ENCODE data around the gene EBF4.

The EBF4 gene

DNA sequence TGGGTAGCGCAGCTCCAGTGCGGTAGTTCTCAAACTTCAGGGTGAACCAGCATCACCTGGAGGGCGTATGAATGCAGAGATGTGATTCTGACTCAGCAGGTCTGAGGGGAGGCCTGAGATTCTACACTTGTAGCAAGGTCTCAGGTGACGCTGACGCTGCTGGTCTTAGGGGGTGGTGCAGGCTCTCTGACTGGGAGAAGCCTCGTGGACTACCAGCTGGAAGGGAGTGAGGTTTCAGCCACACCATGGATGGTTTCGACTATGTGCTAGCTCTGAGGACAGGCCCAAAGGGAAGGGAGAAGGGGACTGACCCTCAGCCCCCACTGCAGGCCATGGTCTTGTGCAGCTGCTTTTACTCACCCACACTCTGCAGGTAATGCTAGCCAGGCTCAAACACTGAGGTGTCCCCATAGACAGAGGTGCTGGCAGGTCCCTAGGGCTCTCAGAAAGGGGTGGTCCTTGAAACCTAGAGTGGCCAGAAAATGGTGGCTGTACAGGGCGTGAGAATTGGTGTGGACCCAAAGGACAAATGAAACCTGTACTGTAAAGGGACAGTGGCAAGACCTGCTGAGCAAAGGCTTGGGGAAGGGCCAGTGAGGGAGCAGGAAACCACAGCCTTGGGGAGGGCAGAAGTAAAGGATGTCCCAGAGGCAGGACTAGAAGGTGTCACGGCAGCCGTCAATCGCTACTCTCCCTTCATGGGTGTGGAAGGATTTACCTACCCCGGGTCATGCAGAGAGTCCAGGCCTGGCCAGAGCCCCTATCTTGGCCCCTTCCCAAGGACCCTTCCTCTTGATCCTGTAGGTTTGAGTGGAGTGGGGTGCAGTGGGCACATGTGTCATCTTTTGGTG is 52.7 kb downstream of the EBF4 start:
- DNase-seq: no peak

DNA sequence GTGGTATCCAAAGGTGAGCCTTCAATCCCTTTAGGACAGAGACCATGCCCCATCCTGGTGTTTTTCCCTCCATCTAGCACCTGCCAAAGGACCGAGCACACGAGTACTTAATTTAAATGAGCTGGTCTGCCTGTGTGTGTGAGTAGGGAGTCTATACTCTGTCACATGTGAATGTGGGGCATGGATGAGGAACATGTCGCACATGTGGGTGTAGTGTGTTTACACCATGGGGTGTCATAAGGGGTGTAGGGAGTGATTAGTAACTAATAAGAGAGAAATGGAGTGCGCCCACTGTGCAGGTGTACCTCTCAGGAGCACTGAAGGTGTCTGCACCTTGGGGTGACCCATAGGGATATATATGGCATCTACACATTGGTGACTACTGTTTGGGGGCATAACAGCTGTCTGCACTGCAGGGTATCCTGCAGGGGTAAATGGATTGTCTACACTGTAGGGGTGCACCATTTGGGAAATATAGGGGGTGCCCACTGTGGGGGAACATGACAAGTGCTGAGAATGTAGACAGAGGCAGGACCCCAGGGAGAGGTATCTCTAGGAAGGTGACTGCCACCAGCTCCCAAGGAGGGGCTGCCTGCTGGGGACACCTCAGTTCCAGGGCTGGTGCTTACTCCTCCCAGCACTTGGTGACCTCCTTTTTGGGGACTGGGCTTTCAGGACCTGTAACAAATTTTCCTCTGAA is 53.5 kb downstream of the EBF4 start:
- no peak for DNase-seq

DNA sequence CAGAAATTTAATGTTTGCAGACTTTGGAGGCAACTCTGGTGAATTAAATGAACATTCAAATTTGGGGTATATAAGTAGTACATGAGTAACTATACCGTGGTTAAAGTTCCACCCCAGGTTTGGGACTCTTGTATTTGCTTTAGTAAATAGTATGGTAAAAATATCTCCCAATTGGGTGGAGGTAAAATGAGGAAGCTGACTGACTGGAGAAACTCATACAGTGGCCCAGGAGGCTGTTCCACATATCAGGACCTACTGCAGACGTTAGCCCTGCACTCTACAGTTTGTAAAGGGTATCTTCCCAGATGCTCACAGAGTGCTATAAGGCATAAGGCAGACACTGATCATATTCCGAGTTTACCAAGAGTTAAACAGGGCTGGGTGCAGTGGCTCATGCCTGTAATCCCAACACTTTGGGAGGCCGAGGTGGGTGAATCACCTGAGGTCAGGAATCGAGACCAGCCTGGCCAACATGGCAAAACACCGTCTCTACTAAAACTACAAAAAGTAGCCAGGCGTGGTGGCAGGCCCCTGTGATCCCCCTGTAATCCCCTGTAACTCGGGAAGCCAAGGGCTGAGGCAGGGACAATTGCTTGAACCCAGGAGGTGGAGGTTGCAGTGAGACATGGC is 54.2 kb downstream of the EBF4 start:
- no peak for DNase-seq

DNA sequence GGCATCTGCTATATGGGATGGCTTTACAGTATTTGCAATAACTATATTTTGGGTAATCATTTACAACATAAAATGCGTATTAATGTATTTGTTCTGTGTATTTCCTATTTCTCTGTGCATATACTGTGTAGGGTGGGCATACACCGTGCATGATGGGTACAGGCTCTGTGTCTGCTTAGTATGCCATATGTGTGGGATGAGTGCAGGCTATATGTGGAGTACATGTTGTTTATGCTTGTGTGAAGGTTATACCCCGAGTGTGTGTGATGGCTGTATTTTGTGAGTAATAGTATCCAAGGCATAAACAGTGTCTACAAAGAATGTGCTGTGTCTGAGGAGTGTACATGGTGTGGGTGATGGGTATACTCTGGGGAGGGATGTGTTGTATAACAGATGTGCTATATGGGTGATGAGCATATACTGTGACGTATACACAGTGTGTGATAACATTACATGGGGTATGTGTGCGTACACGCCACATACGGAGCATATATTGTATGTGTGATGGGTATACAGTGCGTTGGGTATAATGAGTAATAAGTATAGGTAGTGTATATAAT is 55.2 kb downstream of the EBF4 start:
- DNase-seq: no peak

DNA sequence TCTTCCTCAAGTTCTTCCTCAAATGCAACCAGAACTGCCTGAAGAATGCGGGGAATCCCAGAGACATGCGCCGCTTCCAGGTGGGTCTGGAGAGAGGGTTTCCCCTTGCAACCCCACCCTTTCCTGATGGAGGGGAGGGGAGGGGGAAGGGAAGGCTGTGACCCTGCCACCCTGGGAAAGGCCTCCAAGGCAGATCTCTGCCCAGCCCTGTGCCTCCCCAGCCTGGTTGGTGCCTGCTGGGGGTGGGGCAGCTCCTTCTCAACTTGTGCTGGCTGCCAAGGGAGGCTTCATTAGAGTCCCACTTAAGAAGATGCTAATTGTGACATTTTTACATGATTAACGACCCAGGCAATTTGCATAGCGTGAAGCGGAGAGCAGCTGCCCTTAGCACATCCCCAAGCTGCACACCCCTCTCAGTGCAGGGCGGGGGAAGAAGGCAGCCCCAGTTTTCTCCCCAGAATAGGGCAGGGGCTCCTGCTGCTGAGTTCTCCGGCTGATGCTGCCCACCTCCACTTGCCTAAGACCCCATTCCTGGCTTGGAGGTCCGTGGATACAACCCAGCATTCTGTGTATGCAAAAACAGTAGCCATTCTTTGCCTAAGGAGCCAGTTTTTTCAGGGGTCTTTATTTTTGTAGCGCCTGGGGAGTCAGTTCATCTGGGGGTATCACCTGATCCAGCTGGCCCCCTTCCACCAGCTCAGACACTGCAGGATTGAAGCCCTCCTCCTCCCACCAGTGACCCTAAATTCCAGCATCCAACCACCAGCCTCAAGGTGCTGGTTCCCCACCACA is 56.2 kb downstream of the EBF4 start:
- DNase-seq: no peak

DNA sequence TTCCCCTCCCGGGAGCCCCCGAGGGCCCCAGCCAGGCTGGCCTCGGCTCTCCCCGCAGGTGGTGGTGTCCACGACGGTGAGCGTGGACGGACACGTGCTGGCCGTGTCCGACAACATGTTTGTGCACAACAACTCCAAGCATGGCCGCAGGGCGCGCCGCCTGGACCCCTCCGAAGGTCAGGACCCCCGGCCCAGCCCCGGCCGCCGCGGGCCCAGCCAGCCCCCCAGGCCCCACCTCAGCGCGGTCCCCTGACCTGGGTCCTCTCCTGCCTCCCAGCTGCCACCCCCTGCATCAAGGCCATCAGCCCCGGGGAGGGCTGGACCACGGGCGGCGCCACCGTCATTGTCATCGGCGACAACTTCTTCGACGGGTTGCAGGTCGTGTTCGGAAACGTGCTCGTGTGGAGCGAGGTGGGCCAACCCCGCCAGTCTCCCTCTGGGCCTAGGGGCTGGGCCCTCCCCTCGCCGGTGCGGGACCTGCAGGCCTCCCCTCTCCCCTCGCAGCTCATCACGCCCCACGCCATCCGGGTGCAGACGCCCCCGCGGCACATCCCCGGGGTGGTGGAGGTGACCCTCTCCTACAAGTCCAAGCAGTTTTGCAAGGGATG is 56.9 kb downstream of the EBF4 start:
- no peak for DNase-seq

DNA sequence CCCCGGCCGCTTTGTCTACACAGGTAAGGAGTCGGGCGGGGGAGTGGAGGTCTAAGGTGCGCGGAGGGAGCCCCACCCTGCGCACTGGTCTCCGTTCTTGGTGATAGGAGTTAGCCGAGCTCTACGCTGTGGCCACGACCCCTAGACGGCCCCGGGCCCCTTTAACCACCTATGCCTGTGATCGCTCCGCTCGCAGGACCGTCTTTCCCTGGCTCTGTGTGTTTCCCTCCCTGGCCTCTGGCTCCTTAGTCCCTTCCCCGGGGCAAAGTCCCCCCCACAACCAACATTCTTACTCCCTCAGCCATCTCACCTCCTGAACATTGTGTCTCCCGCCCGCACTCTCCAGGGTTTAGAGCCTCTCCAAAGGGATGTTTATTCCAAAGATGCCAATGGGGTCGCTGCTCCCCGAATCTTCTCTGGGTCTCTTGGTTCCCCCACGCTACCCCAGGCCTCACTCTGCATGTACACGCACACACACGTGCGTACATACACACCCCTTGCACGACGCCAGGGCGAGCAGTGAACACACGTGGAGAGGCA is 57.4 kb downstream of the EBF4 start:
- no peak for DNase-seq

DNA sequence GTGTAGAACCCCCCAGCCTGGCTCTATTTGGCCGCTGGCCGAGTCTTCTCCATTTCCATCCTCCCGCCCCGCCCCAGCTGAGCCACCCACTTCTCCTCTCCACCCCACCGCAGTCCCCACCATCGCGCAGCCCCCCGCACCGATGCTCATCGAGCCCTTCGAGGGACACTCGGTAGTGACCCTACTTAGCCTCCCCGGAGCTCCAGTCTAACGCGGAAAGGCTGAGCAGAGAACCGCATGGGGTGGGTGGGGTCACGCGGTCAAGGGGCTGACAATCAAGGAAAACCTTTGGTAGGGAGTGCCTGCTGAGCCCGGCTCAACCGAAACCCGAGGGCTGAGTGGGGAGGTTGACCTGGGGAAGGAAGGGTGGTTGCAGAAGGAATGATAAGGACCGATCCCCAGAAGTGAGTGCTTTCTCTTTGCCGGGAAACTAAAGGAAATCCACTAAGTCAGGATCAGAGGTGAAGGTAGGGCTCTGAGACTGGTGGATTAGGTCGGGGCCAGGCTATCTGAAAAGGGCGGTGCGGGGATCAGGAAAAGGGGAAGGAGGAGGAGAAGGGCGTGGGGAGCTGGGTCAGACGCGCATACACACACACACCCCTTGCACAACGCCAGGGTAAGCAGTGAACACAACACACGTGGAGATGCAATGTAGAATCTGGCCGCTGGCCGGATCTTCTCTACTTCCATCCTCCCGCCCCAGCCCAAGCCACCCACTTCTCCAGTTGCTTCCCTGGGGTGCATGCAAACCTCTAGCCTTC is 58.1 kb downstream of the EBF4 start:
- no peak for DNase-seq

DNA sequence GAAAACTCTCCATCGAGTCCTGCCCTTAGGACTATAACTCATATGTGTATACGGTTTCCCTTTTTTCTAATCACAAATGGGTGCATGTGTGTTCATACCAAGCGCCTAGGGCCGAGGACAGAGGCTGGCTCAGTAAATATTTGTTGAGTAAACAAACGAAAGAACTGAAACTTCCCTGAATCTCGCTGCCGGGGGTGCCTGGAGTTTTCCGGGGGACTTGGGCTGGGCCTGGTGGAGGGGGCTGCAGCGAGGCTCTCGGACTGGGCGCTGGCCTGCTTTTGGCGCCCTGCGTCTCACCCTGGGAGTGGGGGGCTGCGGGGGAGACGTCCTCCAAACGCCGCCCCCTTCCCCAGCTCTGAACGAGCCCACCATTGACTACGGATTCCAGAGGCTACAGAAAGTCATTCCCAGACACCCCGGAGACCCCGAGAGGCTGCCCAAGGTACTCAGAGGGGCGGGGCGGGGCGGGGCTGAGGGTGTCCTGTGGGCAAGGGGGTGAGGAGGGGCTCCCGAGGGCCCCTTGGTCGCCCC is 58.8 kb downstream of the EBF4 start:
- no peak for DNase-seq

DNA sequence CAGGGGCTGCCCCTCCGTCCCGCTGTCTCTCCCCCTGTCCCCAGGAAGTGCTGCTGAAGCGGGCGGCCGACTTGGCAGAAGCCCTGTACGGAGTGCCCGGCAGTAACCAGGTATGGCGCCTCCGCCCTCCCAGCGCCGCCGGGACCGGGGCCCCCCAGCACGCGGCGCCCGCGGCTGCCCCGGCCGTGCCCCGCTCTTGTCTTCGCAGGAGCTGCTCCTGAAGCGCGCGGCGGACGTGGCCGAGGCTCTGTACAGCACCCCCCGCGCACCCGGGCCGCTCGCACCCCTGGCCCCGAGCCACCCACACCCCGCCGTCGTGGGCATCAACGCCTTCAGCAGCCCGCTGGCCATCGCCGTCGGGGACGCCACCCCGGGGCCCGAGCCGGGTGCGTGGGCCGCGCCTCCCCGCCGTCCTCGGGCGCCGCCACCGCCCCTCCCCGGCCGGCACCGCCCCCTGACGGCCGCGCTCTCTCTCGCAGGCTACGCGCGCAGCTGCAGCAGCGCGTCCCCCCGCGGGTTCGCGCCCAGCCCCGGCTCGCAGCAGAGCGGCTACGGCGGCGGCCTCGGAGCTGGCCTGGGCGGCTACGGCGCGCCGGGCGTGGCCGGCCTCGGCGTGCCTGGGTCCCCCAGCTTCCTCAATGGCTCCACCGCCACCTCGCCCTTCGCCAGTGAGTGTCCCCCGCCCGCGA is 59.4 kb downstream of the EBF4 start:
- DNase-seq: peak; percentile 43

DNA sequence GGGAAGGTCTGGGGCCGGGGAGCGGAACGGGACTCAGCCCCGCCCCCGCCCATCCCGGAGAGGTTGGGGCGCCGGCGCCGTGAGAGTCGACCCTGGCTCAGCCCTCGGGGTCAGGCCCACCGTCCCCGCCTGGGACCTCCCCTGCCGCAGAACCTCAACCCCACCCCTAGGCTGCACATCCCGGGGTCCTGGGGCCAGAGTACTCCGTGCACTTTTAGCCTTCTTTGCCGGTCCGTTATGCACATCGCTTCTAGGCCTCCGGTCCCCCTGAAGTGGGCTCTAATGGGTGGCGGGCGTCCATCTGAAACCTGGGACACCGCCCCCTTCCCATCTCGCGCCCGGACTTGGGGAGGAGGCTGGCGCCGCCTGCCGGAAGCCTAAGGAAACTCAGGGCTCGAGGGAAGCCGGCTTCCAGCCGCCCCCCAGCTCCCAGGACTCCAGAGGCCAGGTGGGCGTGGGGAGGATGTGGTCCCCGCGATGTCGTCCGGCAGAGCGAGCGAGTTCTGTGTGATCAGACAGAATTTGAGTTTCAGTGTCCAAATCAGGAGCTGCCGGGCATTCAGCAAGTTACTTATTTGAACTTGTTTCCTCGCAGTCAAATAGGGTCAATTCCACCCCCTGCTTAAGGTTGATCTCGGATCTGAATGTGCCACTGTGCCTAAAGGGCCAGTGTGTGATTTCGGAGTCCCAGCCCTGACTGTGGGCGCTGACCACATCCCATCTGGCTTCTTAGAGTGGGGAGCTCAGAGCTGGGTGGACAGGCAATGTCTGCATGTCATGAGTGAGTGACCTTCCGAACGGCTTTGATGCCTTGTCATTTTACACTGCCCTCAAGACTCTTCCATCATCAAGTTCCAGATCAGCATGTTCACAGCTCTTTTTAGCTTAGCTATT is 60.2 kb downstream of the EBF4 start:
- peak; percentile 32 for DNase-seq

DNA sequence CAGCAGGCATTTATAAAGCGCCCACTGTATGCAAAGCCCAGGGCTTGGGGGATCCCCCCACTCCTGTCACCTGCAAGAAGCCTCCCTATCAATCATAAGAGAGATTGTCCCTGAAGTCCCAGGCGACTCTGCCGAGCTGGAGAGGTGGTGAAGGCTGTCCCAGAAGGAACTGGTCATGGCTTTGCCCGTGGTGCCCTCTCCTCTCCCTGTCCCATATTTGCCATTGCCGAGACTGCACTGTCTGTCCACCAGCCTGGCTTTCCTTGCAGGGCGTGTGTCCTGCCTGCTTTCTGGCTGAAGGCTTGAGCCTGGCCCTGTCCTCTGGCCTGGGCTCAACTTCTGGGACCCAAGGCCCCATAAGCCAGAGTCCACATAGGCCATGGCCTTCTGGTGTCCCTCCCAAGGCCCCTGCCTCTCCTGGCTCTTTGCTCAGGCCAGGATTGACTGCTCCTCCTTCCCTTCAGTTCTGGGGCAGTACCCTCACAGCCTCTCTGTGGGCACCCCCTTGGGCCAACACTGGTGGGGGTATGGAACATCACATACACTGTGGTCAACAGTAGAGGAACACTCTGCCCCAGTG is 61.0 kb downstream of the EBF4 start:
- DNase-seq: no peak

DNA sequence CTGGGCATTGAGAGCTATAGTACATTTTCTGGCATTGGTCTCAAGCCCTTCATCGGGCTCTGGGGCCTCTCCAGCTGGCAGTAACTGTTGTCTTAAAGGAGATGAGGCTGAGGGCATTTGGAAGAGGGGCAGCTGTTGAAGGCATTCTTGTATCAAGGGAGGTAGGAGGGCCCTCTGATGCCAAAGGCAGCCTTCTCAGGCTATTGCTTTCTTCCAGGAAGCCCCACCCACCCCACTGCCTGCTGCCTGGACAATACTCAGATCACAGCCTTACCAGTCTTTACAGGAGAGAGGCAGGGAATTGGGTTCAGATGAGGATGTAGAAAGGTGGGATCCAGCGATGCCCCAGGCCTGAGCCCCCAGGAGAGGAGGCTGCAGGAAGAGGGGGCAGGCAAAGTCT is 61.8 kb downstream of the EBF4 start:
- DNase-seq: no peak

DNA sequence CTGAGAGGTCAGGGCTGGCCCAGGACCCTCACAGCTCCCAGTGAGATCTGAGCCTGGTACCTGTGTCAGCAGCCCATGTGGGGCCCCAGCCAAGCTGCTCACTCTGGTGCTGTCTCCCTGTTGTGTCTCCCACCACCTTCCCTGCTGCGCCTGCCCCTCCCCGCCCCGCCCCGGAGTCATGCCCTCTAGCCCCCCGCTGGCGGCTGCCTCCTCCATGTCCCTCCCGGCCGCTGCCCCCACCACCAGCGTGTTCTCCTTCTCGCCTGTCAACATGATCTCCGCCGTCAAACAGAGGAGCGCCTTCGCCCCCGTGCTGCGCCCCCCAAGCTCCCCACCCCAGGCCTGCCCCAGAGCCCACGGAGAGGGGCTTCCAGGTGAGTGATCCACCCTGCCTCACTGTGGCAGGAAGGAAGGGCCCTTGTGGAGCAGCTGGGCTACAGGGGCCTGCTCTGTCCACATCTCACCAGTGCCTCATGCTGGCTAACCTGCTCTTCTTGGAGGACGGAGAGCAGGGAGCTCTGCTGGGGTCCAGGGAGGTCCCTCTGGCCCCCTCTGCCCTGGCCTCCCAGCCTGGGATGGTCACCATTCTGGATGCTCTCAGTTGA is 63.0 kb downstream of the EBF4 start:
- DNase-seq: no peak

DNA sequence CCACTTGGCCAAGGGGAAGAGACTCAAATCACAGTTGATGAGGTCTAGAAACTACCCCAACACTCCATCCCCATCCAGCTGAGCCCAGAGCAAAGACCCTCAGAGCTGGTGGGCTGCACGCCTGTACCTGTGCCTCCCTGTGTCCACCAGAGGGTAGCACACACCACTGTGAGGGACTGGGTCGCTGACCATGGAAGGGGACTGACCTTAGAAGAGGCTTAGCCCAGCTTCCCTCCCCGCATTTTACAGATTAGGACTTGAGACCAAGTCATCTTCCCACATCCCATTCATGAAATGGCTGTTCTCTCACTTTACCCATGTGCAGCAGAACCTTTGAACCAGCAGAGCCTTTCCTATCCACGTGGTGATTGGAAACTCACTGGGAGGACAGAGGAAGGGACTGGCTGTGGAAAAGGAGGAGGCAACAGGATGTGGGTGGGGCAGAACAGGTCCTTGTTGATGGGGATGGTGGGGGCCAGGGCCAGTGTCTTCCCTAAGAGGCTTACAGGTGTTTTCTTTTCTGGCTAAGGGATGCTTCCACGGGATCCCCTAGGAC is 63.6 kb downstream of the EBF4 start:
- no peak for DNase-seq

DNA sequence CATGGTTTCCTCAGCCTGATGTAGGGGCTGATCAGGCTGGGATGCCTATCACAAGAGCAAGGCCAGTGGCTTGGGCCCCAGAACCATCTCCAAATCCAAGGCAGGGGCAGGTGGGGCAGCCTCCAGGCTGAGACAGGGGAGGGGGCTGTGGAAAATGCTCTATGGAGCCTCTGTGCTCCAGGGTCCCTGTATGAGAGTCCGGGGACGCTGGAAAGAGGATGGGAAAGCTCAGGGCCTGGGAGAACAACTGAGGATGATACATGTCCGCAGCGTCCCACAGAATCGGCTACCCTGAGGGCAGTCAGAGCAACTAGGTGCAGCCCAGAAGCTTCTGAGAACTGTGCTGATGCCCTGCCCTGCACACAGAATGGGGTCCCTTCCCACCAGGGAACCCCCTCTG is 64.4 kb downstream of the EBF4 start:
- no peak for DNase-seq

DNA sequence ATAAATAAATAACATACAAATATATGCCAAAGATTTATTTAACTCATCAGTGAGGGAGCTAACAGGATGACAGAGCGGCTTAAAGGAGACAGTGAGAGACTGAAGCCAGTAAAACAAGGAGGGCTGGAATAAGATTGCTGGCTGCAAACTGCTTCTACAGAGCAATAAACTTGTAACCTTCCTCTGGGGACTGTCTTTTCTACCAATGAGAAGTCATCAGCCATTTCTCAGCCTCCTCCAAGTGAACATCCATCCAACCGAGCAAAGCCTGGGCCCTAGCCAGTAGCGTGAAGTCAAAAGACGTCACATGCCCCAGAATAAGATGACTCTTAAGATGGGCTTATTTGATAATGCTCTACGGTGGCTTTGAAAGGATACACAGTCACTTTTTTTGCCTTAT is 65.4 kb downstream of the EBF4 start:
- no peak for DNase-seq

DNA sequence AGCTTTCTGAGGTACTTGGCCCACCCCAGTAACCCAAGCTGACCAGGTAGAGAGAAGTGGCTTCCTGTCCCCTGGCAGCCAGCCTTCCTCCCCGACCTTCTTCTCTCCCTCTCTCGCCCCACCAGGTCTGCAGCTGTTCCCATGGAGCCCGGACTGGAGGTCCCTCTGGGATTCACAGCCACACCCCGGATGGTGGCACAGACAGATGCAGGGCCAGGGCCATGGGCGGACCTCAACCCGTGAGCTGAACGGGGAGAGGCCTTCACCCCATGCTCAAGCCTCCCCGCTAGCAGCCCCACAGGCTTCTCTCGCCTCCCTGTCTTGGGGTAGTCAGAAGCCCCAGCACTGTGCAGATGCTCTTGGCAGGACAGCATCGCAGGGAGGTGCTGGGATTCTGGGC is 66.6 kb downstream of the EBF4 start:
- no peak for DNase-seq
